PFSK-1 (cell line): Measurements from ENCODE around the gene CCDC192.

ENCODE experiments used
- POLR2AphosphoS5 ChIP-seq: IDR thresholded peaks from 2 replicates; pipeline ENCODE4 v1.6.1; 2012; ENCODE audit warnings: low read depth, mild to moderate bottlenecking, control low read depth, low read length, moderate library complexity
- SIN3A ChIP-seq: IDR thresholded peaks from 2 replicates; pipeline ENCODE4 v1.6.1; 2012; ENCODE audit warnings: mild to moderate bottlenecking, low read length, moderate library complexity, borderline replicate concordance; ENCODE audit not compliant: insufficient read depth
- TAF1 ChIP-seq: IDR thresholded peaks from 2 replicates; pipeline ENCODE4 v1.6.1; 2012; ENCODE audit warnings: low read length, control low read depth, borderline replicate concordance; ENCODE audit not compliant: insufficient read depth
- TF ChIP-seq, protein P1 (sequence below), 2 experiments: IDR thresholded peaks; 2 replicates each; pipeline versions ENCODE4 v1.6.1 to v1.8.0; 2011 to 2012; ENCODE audit warnings: low read depth in 2 of 2, low read length in 2 of 2, control low read depth in 1 of 2, inconsistent platforms in 1 of 2, mild to moderate bottlenecking in 1 of 2, moderate library complexity in 1 of 2; ENCODE audit not compliant: insufficient read depth in 1 of 2

DNA sequence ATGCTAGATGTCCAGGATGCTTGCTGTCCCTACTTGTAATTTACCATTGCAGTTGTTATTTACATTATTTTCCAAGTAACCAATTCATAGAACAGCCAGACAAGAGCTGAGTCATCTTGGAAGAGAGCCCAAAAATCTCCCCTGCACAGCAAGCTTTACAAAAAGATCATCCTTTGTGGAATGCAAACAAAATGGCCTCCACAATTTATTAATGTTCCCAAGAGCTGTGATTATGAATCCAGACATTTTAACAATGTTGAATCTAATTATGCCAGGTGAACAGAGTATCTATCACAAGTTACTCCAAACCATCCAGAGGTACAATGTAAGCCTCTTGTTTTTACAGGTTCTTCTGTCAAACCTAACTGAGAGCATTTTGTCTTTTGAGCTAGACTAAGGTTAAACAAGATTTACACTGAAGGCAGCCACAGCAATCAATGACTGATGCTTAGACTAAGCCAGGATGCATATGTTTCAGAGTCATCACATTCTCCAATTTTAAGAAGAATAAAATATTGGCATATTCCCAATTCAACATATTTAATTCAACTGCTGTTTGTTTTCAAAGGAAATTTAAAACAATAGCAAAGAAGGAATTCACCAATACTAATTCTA, 285.1 kb downstream of the CCDC192 start:
- TF ChIP-seq SIN3A (no peak), POLR2AphosphoS5 (no peak), TAF1 (no peak)
- TF ChIP-seq, protein P1, sequence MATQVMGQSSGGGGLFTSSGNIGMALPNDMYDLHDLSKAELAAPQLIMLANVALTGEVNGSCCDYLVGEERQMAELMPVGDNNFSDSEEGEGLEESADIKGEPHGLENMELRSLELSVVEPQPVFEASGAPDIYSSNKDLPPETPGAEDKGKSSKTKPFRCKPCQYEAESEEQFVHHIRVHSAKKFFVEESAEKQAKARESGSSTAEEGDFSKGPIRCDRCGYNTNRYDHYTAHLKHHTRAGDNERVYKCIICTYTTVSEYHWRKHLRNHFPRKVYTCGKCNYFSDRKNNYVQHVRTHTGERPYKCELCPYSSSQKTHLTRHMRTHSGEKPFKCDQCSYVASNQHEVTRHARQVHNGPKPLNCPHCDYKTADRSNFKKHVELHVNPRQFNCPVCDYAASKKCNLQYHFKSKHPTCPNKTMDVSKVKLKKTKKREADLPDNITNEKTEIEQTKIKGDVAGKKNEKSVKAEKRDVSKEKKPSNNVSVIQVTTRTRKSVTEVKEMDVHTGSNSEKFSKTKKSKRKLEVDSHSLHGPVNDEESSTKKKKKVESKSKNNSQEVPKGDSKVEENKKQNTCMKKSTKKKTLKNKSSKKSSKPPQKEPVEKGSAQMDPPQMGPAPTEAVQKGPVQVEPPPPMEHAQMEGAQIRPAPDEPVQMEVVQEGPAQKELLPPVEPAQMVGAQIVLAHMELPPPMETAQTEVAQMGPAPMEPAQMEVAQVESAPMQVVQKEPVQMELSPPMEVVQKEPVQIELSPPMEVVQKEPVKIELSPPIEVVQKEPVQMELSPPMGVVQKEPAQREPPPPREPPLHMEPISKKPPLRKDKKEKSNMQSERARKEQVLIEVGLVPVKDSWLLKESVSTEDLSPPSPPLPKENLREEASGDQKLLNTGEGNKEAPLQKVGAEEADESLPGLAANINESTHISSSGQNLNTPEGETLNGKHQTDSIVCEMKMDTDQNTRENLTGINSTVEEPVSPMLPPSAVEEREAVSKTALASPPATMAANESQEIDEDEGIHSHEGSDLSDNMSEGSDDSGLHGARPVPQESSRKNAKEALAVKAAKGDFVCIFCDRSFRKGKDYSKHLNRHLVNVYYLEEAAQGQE (IDR thresholded peaks at IDR 0.05; ENCODE audit: insufficient read depth in 1 of 2, low read depth in 2 of 2, low read length in 2 of 2) = no peak
